ENCODE measurements around the gene EXOSC7. TPM values are rescaled to one million over a fixed set of nuclear protein-coding genes. Genes with fewer than 3 reads are reported as not detected.

The EXOSC7 gene
- polyA plus RNA-seq, 1 donor (not counting 4 experiments of a cell fraction or from before 2014, with no cell fraction given) = 94.4 TPM

DNA sequence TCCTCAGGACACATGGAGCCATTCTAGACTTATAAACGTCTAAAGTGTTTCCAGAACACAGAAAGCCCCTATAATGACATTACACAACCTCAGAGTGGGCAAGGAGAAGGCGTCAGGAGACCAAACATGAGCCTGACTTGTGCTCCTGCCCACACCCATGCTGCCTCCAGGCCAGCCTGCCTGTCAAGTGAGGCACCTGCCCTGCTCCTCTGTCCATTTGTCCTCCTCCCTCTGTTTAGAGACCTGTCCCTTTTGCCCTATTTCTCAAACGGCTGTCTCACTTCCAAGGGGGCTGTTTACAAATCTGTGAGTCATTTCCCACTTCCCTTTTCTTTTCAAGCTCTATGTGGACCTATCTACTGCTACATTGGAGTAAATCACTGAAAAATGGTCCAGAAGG lies 21.1 kb upstream of the EXOSC7 start:
- FAIRE-seq = peak; percentile 34
- H3K27ac ChIP-seq (ENCODE audit: control insufficient read depth, insufficient read depth, low read length) = no peak overlapping the region
- H3K4me2 ChIP-seq (ENCODE audit: control insufficient read depth, extremely low read depth, insufficient read depth, low read depth, low read length) = no peak overlapping the region
- DNase-seq (ENCODE audit: low read depth, low spot score) = no peak
- no peaks in the 10 kb centered on the region for H3K27me3 ChIP-seq (ENCODE audit: control insufficient read depth, extremely low read depth, insufficient read depth, low read length)
- peaks cover 48% of the 10 kb centered on the region for H3K79me2 ChIP-seq (ENCODE audit: control insufficient read depth, insufficient read depth, low read length)
- peaks cover 4% of the 10 kb centered on the region for H4K20me1 ChIP-seq (ENCODE audit: control insufficient read depth, extremely low read depth, insufficient read depth, low read length)
- dilution Hi-C loops (cut with MboI; ENCODE audit: extremely low pct_ligation_motif_present, low sequenced_read_pairs) = no loop called here
- TF ChIP-seq, protein P1, sequence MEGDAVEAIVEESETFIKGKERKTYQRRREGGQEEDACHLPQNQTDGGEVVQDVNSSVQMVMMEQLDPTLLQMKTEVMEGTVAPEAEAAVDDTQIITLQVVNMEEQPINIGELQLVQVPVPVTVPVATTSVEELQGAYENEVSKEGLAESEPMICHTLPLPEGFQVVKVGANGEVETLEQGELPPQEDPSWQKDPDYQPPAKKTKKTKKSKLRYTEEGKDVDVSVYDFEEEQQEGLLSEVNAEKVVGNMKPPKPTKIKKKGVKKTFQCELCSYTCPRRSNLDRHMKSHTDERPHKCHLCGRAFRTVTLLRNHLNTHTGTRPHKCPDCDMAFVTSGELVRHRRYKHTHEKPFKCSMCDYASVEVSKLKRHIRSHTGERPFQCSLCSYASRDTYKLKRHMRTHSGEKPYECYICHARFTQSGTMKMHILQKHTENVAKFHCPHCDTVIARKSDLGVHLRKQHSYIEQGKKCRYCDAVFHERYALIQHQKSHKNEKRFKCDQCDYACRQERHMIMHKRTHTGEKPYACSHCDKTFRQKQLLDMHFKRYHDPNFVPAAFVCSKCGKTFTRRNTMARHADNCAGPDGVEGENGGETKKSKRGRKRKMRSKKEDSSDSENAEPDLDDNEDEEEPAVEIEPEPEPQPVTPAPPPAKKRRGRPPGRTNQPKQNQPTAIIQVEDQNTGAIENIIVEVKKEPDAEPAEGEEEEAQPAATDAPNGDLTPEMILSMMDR (optimal IDR thresholded peaks at IDR 0.05 in 1 of 3, IDR thresholded peaks at IDR 0.05 in 1 of 3, conservative IDR thresholded peaks at IDR 0.05 in 1 of 3; ENCODE audit: extremely low read depth in 1 of 3, insufficient read depth in 2 of 3, low read length in 3 of 3) = no peak
- H3K9me1 ChIP-seq (ENCODE audit: control insufficient read depth, extremely low read depth, insufficient read depth, low read length) = peaks cover 2% of the 10 kb centered on the region
- H3K36me3 ChIP-seq (ENCODE audit: control insufficient read depth in 2 of 2, extremely low read depth in 1 of 2, insufficient read depth in 2 of 2, low read length in 2 of 2) = peaks cover 7 to 15% of the 10 kb centered on the region in 2 experiments
- H3K4me1 ChIP-seq (ENCODE audit: control insufficient read depth, extremely low read depth, insufficient read depth, low read length) = peaks cover 29% of the 10 kb centered on the region
- no peak overlapping the region for H3K4me3 ChIP-seq (ENCODE audit: control insufficient read depth in 2 of 3, extremely low read depth in 1 of 3, insufficient read depth in 2 of 3, low read depth in 1 of 3, low read length in 3 of 3)
- no peak overlapping the region for H2AFZ ChIP-seq (ENCODE audit: control insufficient read depth, low read length)
- H3K9ac ChIP-seq (ENCODE audit: control insufficient read depth, extremely low read depth, insufficient read depth, low read length) = no peak overlapping the region
- H3K9me3 ChIP-seq (ENCODE audit: control insufficient read depth, low read depth, low read length) = no peaks in the 10 kb centered on the region

GRCh38 chr3:44955917-44956316 lies 20.1 kb upstream of the EXOSC7 start:
- peaks cover 4% of the 10 kb centered on the region for H4K20me1 ChIP-seq (ENCODE audit: control insufficient read depth, extremely low read depth, insufficient read depth, low read length)
- H3K79me2 ChIP-seq (ENCODE audit: control insufficient read depth, insufficient read depth, low read length) = peaks cover 56% of the 10 kb centered on the region
- TF ChIP-seq, protein P1 (optimal IDR thresholded peaks at IDR 0.05 in 1 of 3, IDR thresholded peaks at IDR 0.05 in 1 of 3, conservative IDR thresholded peaks at IDR 0.05 in 1 of 3; ENCODE audit: extremely low read depth in 1 of 3, insufficient read depth in 2 of 3, low read length in 3 of 3) = no peak
- no peak overlapping the region for H2AFZ ChIP-seq (ENCODE audit: control insufficient read depth, low read length)
- DNase-seq (ENCODE audit: low read depth, low spot score) (no peak), FAIRE-seq (no peak)
- H3K4me1 ChIP-seq (ENCODE audit: control insufficient read depth, extremely low read depth, insufficient read depth, low read length) = peaks cover 31% of the 10 kb centered on the region
- dilution Hi-C loops (cut with MboI; ENCODE audit: extremely low pct_ligation_motif_present, low sequenced_read_pairs) = no loop called here
- H3K27me3 ChIP-seq (ENCODE audit: control insufficient read depth, extremely low read depth, insufficient read depth, low read length) = no peaks in the 10 kb centered on the region
- H3K4me2 ChIP-seq (ENCODE audit: control insufficient read depth, extremely low read depth, insufficient read depth, low read depth, low read length) = no peak overlapping the region
- no peak overlapping the region for H3K27ac ChIP-seq (ENCODE audit: control insufficient read depth, insufficient read depth, low read length)
- H3K9ac ChIP-seq (ENCODE audit: control insufficient read depth, extremely low read depth, insufficient read depth, low read length) = no peak overlapping the region
- no peaks in the 10 kb centered on the region for H3K9me3 ChIP-seq (ENCODE audit: control insufficient read depth, low read depth, low read length)
- H3K36me3 ChIP-seq (ENCODE audit: control insufficient read depth in 2 of 2, extremely low read depth in 1 of 2, insufficient read depth in 2 of 2, low read length in 2 of 2) = peaks cover 7 to 15% of the 10 kb centered on the region in 2 experiments
- H3K4me3 ChIP-seq (ENCODE audit: control insufficient read depth in 2 of 3, extremely low read depth in 1 of 3, insufficient read depth in 2 of 3, low read depth in 1 of 3, low read length in 3 of 3) = no peak overlapping the region
- peaks cover 2% of the 10 kb centered on the region for H3K9me1 ChIP-seq (ENCODE audit: control insufficient read depth, extremely low read depth, insufficient read depth, low read length)

Measured in keratinocyte (primary cell).